Measurements from ENCODE around the gene GAS2.

The GAS2 gene

GRCh38 chr11:22846726-22847125, 180.3 kb downstream of the GAS2 start:
- DNase-seq (ENCODE audit: insufficient read length, low spot score) (no peak), FAIRE-seq (no peak)

GRCh38 chr11:22851477-22851876, 185.1 kb downstream of the GAS2 start:
- FAIRE-seq (no peak), DNase-seq (ENCODE audit: insufficient read length, low spot score) (no peak)

GRCh38 chr11:22859756-22860155, 193.3 kb downstream of the GAS2 start:
- FAIRE-seq (no peak), DNase-seq (ENCODE audit: insufficient read length, low spot score) (no peak)

GRCh38 chr11:22860241-22860640, 193.8 kb downstream of the GAS2 start, which contains the start of gene CCDC179:
CCDC179 (minus strand) TSS chr11:22860474; CDS start chr11:22860421, 53 bp downstream.
- DNase-seq (ENCODE audit: insufficient read length, low spot score) (no peak), FAIRE-seq (no peak)

All from GM19239 (cell line).